Measurements from ENCODE around the gene TMSB10. TPM values are rescaled to one million over a fixed set of nuclear protein-coding genes. Genes with fewer than 3 reads are reported as not detected.
"Not testable (repeated sequence)": the region's sequence is repeated elsewhere in the genome, so short reads cannot be mapped to it uniquely, and the experiment has no call there.

Gene TMSB10
- total RNA-seq, 1 experiment from 2014 or later, result 12,539 TPM

DNA sequence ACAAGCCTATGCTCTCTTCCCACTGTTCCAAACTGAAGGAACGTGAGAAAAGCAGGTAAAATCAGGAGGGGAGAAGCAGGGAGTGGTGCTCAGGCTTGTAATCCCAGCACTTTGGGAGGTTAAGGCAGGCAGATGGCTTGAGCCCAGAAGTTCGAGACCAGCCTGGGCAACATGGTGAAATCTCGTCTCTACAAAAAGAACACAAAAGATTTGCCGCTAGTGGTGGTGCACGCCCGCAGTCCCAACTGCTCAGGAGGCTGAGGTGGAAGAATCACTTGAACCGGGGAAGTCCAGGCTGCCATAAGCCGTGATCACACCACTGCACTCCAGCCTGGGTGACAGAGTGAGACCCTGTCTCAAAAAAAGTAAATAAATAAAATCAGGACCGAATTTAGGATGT is 1.3 kb upstream of the TMSB10 start:
- DNase-seq (ENCODE audit: low read depth), result no peak

DNA sequence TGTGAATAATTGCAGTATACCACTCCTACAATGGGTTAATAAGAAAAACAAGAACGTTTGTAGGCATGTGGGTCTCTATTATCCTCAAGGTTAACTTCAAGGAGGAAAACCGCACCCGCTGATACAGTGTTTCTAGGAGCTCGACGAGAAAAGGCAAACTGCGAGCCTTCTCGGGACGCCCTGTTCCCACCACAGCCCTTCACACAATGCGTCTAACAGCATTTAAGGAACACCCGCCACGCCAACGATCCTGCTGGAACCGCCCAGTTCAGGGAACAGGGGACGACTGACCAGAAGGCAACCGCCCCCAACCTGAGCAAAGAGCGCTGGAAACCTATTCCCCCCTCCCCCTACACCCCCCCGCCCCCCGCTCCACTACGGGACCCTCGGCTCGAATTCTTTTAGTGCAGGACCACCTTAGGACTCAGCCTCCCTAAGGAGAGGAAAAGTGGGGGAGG is 710 bp upstream of the TMSB10 start:
- DNase-seq (ENCODE audit: low read depth), result peak; percentile 74

DNA sequence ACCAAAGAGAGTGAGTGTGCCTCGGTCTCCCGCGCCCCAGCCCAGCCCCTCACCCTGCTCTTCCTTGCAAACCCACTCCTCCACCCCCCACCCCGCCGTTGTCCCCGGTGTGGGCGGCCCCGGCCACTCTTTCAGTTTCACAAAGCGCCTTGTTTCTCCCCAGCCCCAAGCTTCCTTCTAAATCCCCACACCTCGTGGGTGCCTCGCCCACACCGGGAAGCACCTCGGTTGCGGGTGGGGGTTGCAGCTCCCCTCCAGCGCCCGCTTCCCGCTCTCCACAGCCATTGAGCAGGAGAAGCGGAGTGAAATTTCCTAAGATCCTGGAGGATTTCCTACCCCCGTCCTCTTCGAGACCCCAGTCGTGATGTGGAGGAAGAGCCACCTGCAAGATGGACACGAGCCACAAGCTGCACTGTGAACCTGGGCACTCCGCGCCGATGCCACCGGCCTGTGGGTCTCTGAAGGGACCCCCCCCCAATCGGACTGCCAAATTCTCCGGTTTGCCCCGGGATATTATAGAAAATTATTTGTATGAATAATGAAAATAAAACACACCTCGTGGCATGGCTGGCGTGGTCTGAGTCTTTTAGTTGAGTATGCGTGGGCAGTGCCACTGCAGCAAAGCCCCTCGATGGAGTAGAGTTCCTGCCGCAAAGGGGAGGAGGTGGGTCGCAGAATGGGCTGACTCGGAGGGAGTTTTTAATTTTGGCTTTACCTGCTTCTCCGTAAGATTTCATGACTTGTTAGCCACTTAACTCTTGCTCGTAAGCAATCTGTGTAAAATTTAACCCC is 848 bp downstream of the TMSB10 start:
- no peak for DNase-seq (ENCODE audit: low read depth)

DNA sequence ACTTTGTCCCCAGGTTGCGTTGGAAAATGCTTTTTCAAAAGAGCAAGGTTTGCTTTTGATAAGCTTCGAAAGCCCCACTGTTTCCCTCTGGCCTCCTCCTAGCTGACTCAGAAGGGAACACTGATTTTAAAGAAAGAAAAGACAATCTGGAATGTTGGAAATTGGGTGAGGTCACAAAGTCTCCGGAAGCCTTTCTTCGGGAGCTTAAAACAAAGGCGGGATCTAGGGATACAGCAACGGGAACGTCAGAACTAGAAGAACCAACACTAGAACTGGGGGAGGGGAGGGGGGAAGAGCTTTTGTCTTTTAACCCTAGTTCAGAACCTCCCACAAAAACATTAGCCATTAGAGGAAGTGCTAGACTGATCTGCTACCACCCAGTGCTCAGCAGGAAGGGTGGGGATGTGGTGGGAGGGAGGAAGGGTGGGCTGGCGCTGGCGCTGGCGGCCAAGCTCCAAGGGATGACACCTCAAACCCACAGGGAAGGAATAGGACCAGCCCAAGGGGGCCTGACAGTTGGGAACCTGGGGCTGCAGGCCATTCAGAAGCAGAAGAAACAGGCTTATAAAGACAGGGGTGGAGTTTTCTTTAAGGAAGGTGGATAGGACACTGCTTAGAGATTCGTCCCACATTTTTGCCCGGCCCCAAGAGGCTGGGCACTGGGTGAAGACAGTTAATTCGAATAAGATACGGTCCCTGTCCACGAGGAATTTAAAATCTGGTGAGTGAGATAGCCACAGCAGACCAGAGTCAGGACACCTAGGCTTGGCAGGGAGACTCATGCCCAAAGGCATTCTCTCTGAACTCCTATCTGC is 1.7 kb downstream of the TMSB10 start:
- DNase-seq (ENCODE audit: low read depth), result peak; percentile 93

DNA sequence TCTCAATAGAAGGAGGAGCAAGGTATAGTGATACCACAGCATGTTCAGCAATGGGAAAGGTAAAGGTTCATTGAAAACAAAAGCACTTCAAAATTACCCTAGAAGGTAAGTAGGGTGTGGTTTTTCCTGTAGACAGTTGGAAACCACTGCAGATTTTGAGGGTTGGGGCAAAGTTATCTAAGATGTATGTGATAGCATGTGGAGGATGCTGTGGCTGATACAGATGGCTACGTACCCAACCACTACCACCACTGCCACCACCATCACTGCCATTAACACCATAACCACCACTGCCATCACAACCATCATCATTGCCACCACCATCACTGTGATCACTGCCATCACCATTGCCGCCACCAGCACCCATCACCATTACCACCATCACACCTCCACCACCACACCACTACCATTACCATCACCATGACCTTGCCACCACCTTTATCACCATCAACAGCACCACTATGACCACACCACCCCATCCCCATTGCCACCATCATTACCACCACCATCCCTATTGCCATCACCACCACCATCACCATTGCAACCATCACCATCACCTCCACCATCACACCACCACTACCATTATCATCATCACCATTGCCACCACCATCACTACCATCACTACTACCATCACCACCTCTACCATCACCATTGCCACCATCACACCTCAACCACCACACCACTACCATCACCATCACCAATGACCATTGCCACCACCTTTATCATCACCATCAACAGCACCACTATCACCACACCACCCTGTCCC is 3.7 kb downstream of the TMSB10 start:
- no peak for DNase-seq (ENCODE audit: low read depth)

DNA sequence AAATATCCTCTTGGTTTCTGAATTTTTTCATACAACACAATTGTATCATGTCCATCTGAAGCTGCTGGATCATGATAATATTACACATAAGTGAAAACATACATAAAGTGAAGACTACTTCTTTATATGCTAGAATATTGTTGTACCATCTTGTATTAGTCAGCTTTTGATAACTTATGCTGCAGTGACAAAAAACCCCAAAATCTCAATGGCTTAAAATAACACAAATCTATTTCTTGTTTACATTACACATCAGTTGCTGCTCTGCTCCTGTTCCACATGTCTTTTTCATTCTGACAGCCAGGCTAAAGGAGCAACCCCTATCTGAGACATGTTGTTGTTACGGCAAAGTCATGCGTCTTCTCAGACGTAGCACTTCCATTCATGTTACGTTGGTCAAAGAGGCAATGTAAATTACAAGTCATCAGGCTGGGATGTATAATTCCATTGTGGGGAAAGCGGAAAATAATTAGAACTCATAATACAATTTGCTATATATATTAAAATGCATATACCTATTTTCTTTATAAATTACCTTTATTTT is 5.8 kb downstream of the TMSB10 start:
- no peak for DNase-seq (ENCODE audit: low read depth)

DNA sequence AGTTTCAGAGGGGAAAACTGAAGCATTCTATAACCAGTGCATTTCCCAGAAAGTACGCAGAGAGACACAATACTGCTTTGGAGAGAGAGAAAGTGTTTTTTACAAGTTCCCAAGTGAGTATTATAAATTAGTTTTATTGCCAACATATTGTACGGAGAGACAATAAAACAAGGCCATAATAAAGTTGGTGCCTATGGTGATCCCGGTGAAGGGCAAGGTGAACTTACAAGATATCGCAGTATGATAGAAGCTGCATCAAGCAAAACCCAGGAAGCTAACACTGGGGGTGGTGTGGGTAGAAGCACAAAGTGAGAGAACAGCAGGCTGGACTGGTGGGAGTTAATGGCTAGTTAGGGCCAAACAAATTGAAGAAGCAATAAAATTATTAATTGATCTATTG is 7.5 kb downstream of the TMSB10 start:
- DNase-seq (ENCODE audit: low read depth), result no peak

DNA sequence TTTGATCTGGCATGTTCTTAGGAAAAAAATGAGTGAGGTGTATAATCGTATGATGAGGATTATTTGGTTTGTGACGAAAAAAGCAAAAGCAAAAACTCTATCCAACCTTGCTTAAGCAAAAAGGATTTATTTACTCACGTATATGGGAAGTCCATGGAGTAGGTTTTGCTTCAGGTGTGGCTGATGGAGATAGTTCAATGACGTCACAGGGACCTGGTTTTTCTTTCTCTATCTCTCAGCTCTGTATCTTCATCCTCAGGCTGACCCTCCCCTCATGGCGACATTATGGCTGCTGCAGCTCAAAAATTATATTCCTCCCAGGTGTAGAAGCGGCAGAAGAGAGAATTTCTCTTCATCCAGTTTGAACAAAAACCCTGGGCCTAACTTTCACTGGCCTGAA is 8.9 kb downstream of the TMSB10 start:
- no peak for DNase-seq (ENCODE audit: low read depth)

DNA sequence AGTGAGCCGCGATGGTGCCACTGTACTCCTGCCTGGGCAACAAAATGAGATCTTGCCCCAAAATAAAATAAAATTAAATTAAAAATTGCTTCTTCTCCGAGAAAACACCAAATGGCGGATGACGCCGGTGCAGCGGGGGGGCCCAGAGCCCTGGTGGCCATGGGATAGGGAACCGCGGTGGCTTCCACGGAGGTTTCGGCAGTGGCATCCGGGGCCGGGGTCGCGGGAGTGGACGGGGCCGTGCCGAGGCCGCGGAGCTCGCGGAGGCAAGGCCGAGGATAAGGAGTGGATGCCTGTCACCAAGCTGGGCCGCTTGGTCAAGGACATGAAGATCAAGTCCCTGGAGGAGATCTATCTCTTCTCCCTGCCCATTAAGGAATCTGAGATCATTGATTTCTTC is 10.2 kb downstream of the TMSB10 start:
- DNase-seq (ENCODE audit: low read depth), result not testable (repeated sequence)

DNA sequence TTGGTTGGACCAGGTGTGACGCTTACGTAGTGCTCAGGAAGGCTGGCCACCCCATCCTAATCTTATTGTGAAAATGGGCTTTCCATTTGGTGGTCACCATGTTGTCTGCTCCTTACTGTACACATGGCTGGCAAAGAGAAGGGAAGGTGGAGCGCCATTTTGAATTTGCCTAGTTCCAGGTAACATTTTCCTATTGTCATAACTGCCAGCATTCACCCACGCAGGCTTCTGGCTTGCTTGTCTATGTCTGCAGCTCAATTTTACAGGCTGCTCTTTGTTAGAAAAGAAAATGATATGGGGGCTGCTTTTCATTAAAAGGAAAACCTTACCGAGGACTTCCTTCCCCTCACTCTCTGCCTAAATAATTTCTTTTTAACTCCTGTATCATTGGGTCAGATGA is 12.4 kb downstream of the TMSB10 start:
- DNase-seq (ENCODE audit: low read depth), result not testable (repeated sequence)

DNA sequence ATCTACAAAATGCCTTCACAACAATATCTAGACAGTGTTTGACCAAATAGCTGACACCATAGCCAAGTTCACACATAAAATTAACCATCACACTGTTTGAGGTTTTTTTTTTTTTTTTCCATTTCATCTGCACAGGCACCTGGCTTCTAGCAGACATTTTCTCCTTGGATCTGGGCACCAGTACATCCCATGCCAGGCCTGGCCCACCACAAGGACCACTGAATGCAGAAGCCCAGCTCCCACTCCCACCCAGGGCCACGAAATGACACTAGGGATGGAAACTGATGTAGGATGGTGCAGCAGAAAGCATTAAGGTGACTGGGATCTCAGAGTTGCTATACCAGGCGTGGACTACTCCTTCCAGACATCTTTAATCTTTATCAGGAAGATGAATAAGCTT is 13.0 kb downstream of the TMSB10 start:
- no peak for DNase-seq (ENCODE audit: low read depth)

DNA sequence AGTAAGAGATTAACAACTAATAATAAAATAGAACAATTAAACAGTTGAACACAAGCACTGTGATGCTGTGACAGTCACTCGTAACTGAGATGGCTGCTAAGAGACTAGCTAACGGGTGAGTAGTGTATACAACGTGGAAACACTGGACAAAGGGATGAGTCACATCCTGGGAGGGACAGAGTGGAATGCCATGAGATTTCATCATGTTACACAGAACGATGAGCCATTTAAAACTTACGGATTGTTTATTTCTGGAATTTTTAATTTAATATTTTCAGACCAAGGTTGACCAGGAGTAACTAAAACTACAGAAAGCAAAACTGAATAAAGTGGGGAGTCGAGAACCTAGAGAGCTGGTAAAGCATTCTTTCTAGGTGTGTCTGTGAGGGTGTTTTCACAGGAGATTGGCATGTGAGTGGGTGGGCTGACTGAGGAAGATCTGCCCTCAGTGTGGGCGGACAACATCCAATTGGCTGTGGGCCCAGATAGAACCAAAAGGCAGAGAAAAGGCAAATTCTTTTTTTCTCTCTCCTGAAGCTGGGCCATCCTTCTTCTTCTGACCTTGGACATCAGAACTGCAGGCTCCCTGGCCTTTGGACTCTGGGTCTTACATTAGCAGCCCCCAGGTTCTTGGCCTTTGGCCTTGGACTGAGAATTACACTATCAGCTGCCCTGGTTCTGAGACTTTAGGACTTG is 14.6 kb downstream of the TMSB10 start:
- DNase-seq (ENCODE audit: low read depth), result peak; percentile 96

DNA sequence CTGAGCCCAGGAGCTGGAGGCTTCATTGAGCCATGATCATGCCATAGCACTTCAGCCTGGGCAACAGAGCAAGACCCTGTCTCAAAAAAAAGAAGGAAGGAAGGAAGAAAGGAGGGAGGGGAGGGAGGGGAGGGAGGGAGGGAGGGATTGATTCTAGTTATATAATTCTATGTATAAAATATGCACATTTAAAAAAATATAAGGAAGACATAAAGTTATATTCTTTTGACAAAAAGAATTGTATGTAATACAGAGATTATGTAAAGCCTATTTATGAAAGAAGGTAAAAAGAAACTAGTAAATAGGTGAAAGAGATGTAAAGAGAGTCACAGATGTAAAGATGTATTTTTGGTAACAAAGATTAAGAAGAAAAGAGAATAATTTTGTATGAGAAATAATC is 17.6 kb downstream of the TMSB10 start:
- no peak for DNase-seq (ENCODE audit: low read depth)

DNA sequence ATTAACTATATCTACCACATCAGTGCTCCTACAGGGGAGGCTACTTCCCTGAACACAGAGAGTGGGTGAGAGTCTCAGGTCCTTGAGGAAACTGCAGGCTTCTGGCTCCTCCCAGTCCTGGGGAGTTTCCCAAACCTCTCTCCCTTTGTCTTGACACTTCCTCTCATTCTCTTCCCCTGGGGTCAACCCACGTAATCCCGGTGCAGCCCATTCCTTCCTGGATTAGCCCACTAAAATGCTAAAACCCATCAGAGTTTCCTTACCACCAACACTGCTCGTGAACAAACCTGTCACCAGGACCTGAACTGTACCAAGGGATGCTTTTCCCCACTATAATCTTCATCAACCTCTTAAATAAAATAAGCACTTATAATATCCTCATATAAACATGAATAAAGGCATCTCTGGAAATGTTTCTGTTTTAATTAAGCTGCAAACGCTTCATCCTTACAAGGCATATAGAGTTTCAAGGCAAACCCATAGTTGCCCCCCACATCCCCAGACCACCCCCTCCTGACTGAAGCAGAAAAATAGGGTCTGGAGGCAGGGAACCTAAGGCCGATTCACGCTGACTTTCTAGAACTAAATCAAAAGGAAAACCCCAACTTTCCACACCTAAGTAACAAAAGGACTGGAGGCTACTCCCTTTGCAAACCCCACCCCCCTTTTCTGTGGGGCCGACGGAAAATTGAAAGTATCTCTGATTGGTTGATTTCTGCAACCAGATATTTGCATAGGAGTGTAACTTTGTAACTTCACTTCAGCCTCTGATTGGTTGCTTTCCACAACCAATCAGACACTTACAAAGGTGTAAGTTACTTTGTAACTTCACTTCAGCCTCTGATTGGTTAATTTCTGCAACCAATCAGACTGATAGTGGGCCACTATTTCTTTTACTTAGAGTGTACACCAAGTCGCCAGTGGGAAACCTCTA is 19.0 kb downstream of the TMSB10 start:
- DNase-seq (ENCODE audit: low read depth), result peak; percentile 75

DNA sequence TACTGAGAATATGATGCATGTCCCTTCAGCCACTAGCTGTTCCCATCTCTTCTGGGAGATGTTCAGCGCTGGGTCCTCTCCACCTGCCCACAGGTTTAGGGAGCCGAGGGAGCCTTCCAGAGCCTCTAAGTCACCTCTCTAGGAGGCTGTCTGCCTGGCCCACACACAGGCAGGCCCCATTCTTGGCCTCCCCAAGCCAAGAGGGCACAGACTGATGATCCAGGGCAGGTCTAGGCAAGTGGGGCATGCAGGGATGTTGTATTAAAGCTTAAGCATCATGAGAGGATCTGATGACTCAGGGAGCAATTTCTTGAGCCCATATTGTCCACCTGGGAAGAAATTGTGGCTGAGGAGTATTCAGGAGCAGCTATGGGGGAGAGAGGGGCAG is 19.9 kb downstream of the TMSB10 start:
- no peak for DNase-seq (ENCODE audit: low read depth)

DNA sequence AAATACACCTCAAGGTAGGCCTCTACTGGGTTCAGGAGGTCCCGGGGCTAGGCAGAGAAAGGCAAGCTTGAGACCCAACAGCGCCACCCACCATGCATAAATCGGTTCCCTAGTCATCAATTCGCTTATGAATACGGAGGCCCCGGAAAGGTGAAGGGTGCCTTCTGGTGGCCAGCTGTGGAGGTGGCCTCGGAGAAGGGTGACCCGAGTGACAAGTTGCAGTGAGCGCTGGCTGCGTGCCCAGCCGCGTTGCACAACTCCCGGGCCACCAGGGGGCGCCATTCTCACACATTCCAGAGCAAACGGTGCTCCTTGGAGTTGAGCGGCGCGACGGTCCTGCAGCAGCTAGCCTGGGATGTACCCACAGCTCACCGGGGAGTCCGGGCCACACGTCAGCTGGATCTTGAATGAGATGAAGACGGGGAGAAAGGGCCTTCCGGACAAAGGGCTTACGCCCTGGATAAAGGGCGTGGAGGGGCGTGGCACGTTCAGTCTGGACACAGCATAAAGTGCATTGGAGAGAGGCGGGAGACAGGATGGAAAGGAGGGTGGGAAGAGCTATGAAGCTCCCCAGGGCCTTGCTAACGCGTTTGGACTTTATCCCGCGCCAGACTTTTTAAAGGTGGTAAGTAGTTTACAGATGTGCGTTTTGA is 20.4 kb downstream of the TMSB10 start:
- DNase-seq (ENCODE audit: low read depth), result peak; percentile 94

DNA sequence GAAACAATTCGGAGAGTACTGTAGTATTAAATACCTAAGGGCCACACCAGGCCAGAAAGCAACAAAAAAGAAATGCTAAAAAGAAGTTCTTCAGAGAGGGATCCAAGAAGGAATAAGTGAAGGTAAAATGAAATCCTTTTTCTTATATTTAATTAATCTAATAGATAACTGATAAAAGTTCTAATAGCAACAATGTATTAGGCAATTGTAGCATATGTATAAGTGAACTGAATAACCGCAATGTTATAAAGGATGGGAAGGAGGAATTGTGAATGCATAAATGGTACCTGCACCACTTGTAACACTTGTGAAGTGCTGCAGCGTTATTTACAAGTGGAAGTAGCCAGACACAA is 21.8 kb downstream of the TMSB10 start:
- no peak for DNase-seq (ENCODE audit: low read depth)

DNA sequence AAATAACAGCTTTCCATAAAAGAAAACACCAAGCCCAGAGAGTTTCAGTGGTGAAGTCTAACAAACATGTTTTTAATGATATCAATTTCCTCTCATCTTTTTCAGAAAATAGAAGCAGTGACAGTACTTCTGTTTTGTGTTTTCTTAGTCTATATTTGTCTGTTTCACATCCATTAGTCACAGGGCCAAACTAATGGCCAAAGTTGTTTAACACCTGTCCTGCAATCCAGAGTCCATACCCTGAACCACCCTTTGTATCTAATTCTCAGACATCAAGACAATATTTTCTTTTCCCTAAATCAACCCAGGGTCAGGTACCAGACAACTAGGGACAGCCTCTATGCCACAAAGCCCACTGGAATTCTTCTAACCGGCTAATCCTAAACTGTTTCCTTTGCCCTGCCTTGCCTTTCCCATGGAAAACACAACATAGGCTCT is 25.9 kb downstream of the TMSB10 start:
- no peak for DNase-seq (ENCODE audit: low read depth)

DNA sequence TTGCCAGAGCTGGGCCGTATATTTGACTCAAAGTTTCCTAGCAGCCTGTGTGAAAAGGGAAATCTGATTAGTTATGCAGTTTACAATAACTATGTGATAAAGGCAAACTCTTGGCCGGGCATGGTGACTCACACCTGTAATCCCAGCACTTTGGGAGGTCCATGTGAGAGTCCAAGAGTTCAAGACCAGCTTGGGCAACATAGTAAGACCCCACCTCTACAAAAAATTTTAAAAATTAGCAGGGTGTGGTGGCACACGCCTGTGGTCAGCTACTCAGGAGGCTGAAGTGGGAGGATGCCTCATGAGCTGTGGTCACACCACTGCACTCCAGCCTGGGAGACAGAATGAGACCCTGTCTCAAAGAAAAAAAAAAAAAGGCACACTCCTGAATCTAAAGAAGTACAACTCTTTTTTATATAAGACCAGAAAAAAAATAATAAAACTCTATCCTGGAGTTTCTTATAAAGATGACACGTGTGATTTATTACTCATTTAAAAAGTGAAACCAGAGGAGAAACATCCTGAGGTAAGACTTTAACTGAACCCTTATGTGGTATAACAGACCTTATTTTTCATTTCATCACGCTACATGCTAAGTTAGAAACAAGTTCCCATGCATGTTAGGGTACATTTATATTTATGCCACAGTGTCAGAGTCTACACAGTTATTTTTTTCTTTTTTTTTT is 32.9 kb downstream of the TMSB10 start:
- DNase-seq (ENCODE audit: low read depth), result no peak

All from RPMI7951 (cell line).